ENCODE measurements around the gene LRRC18.

The LRRC18 gene

DNA sequence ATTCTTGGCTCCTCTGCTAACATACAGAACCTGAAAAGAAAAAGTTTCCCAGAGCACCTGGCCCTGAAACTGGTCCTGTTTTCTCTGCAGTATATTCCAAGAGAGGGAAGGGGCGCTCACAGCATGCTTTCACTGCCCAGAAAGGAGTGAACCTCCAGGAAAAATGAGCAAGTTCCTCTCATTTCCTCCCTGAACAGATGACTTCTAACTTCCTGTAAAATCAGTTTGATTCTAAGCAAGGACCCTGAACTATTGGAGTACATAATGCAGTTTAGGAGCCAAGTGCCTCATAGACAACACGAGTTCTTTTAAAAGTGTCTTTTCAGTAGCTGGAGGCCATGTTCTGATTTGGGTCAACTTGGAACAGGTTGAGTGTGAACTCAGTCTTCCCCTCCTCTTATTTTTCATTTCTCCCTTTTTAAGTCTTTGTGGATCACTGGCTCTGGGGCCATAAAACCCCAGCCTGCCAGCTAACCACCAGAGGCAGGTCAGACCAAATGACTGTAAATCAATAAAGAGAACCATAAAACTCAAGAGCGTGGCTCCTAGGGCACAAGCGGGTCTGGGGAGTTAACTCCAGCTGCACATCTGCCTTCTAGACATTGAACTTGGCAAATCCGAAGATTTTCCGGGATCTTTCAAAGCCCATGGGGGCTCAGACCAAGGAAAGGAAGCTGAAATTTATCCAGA lies 5.9 kb upstream of the LRRC18 start:
- DNase-seq = no peak

- DNase-seq = no peak
These were observed 4.5 kb upstream of the LRRC18 start for GRCh38 chr10:48944171-48944570.

GRCh38 chr10:48943096-48943495 lies 3.5 kb upstream of the LRRC18 start:
- no peak for DNase-seq

DNA sequence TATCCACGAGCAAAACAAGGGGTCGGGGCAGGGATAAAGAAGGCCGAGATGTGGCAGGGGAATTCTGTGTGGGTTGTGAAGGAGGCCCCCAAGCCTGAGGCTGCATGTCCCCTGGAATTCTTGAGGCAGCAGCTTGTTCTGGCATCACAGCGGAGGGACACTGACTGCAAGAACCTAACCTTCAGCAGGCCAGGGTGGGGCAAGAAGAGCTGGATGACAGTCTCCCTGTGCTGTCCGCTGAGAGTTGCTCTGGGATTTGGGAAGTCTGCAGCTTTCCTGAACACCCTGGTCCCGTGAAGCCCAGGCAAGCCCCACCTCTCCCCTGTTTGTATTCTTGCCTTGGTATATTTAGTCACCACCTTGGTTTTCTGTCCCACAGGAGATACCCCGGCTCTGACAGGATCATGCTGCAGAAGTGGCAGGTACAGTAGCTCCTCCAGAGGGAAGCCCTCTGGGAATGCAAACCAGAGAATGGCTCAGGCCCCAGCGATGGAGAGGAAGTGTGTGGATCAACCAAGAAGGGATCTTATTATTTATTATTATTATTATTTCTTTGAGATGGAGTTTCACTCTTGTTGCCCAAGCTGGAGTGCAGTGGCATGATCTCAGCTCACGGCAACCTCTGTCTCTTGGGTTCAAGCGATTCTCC lies 1.9 kb upstream of the LRRC18 start:
- DNase-seq = no peak

GRCh38 chr10:48940958-48941357 lies 1.3 kb upstream of the LRRC18 start:
- no peak for DNase-seq

GRCh38 chr10:48940372-48940771 lies 732 bp upstream of the LRRC18 start:
- DNase-seq = no peak

DNA sequence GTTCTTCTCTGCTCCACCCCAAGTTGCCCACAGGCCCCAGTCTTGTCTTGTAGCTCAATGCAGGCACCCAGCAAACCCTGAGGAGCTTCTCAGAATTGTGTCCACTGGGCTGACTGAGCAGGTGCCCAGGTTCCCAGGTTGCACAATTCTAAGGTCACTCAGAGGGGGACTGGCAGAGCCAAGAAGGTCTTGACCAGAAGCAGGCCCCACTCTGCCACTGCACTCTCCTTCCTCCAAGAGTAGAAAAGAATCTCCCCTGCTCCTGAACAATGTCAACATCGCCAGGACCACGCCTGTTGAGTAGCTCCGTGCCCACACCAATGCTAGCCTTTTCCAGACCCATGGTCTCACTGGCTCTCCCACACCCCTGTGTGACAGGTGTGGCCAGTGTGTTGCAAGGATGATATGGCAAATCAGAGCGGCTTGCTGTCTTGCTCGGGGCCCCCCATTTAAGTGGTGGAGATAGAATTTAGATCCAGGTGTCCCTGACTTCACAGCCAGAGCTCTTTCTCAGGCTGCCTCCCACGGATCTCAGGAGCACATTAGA lies 577 bp downstream of the LRRC18 start:
- DNase-seq = no peak

DNA sequence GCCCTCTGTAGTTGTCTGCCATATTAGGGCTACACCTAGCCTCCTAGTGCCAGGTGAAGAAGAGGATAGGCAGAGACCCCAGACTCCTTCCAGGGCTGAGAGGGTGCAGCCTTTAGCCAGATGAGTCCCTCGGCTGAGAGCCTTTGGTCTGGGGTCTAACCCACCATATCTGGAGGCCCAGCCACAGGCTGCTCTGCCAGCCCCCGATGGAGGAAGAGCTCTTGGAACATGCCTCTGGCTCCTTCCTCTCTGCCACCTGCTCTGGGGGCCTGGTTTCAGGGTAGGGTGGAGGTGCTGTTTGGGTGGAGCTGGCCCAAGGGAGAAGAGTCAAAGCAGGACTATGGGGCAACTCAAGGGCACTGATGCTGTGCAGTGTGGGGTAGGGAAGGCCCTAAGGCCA lies 1.4 kb downstream of the LRRC18 start:
- DNase-seq = no peak

GRCh38 chr10:48937796-48938195 lies 1.8 kb downstream of the LRRC18 start:
- no peak for DNase-seq

DNA sequence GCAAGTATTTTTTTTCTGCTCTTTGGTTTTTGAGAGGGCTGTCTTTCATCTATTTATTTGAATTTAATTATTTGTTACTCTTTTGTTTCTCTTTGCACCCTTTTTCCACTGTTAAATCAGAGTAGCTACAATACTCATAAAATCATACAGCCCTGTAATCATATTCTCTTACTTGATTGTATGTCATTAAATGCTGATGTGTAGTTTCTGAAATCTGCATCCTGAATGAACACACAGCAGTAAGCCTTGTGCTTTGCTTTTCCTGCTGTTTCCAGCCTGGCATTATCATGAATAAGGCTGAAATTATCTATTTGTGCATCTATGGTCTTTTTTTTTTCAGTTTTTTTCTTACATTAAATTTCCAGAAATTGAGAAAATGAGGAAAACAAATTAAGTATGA lies 4.1 kb downstream of the LRRC18 start:
- no peak for DNase-seq

DNA sequence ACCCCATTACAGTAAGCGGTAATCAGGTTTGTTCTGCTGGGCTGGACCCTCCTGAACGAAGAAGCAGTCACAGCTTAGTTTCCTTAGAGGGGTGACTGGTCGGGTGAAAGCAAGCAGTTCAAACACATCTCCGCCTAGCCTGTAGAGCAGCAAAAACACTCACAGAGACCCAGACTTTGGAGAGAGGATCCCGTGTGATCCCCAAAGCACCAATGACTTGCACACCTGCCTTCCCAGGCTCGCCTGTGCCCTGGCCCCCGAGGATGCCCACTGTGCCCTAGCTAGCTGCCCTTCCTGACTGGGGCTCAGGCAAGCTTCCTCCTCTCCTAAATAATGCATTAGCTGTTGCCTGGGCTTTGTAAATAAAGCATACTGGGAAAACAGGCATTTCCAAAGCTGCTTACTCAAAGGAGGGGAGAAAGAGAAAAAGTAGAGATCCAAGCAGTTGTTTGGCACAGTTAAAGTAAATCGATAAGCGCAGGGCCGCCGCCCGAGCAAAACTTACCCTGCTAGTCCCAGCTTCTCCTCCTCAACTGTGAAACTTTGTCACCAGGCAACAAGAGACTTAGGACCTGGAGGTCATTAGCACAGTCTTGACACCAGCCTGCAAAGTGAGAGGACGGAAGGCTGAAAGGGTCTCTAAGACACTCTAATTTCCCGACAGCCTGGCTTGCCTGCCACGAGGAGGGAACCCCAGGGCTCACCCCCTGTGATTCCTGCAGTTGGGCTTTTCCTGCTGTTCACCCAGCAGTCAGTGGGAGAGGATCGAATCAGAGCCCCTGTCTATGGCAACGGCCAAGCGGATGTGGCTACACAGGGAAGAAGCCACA lies 4.8 kb downstream of the LRRC18 start:
- DNase-seq = no peak

DNA sequence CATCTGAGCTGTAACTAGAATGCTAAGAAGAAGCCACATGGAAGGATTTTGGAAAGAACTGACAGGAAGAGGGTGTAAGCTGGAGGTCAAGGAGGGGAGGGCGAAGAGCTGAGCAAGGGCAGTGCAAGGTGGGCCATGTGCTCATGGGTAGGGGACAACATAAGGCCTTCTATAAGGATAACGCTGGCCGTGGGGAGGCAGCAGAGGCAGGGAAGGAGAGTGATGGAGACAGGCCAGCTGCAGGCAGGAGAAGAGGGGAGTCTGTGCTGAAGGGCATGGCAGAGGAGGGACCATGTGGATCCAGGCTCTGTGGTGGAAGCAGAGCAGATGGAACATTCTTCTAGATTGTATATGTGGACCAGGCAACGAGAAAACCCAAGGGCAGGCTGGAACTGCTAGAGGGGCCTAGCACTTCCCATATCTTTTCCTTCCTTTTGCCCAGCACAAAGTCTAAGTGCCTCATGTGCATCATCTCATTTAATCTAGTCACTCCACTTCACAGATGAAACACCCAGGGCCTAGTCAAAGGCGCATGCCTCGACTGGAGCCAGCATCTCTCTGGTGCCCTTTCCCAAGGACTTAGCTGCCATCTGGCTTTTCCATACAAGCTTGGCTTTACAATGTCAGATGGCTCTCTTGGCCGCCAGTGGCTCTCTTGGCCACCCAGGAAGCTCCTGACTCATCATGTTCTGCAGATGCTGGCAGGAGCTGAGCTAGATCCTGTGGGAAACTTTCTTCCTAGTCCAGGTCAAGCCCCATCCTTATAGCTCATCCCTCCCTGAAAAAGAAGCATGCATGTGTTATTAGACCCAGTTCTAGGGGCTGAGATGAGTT lies 6.6 kb downstream of the LRRC18 start:
- no peak for DNase-seq

GRCh38 chr10:48931188-48931587 lies 8.5 kb downstream of the LRRC18 start:
- no peak for DNase-seq

- DNase-seq = no peak
These were observed 10.1 kb downstream of the LRRC18 start for GRCh38 chr10:48929413-48929990.

- DNase-seq = no peak
These were observed 12.7 kb downstream of the LRRC18 start for GRCh38 chr10:48926764-48927540.

GRCh38 chr10:48926255-48926654 lies 13.4 kb downstream of the LRRC18 start:
- no peak for DNase-seq

DNA sequence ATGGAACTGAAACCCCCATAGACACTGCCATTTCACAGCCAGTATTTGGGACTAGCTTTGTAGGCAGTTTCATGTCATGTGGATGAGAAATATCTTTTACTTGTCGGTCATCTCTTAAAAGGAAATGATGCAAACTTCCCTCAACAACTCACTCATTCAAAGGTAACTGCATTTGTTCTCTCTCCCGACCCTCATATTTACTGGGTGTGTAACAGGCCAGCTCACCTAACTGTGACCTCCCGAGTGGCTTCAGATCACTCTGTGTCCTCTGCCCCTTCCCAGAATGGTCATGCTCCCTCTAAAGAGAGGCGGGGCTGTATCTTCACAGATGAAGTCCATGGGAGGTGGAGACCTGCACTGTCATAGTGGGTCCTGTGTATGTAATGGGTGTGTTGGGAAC lies 14.7 kb downstream of the LRRC18 start:
- DNase-seq = no peak

DNA sequence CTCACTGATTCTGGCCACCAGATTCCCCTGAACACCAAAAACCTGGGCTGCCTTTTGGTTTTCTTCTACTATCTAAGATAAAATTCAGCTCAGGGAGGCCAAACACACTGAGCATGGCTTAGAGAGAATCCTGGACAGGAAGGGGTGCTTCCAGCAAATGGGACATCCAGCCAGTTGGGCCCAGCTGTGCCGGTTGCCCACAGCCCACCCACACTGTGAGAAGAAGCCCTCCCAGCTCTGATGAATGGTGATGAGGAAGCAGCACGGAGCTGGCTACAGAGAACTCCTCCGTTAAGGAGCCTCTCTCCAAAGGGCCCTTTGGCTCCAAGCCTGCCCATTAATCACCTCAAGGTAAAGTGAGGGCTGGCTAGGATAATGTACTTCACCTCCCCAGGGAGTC lies 15.9 kb downstream of the LRRC18 start:
- DNase-seq = no peak

DNA sequence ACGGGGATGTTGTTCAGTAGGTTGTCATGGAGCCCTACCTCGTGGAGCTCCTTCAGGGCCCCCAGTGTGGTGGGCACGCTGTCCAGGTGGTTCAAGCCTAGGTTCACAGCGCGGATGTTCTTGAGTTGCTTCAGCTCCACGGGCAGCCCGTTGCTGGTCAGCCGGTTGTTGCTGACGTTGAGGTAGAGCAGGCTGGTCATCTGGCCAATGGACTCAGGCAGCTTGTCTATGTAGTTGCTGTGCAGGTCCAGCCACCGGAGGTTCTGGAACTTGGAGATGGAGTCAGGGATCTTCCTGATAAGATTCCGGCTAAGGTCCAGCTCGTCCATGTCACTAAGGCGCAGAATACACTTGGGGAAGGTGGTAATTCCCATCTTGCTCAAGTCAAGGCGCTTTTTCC lies 26.0 kb downstream of the LRRC18 start:
- DNase-seq = no peak

DNA sequence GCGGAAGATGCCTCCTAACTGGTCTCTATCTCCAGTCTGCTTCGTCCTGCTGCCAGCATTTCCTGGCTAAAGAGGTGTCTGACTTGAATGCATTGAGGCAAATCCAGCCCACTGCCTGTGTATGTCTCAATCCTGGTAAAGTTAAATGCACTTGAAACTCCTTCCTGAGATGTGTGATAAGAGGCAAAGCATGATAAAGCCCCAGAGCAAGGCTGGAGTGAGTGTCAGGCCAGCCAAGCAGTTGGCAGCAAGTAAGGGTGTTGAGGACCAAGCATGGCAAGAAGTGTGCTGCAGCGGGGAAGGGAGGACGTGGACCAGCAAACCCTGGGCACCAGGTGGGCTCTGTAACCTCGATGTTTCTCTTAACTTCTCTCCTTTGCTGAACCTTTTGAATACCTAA lies 29.1 kb downstream of the LRRC18 start:
- no peak for DNase-seq

DNA sequence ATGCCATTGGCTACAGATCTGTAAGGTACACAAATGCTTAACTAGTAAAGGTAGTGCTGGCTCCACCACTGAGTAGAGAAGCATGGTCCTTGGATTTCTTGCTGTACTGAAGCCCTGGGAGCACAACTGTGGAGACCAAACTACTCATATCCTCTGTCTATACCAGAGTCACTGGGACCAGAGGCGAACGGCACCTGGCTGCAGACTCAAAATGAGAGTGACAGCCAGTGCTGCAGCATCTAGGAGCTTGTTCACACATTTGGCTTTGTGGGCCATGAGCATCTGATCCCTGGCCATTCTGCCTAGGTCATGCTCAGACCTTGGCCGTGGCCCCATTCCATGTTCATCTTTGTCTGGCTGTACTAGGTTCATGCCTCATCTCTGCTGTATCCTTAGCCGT lies 31.9 kb downstream of the LRRC18 start:
- no peak for DNase-seq

GRCh38 chr10:48906841-48907240 lies 32.8 kb downstream of the LRRC18 start:
- DNase-seq = no peak
